ENCODE data around the gene PIGT.
"Not testable (repeated sequence)": the region's sequence is repeated elsewhere in the genome, so short reads cannot be mapped to it uniquely, and the experiment has no call there.

The PIGT gene

GRCh38 chr20:45462711-45463509 is 47.0 kb downstream of the PIGT start:
- DNase-seq (ENCODE audit: low spot score), result no peak

- DNase-seq (ENCODE audit: low spot score), result no peak
These were observed 47.8 kb downstream of the PIGT start for GRCh38 chr20:45463709-45464108.

- no peak for DNase-seq (ENCODE audit: low spot score)
These were observed 49.7 kb downstream of the PIGT start for GRCh38 chr20:45465491-45466266.

GRCh38 chr20:45467172-45467571 is 51.2 kb downstream of the PIGT start:
- DNase-seq (ENCODE audit: low spot score), result no peak

GRCh38 chr20:45467861-45468260 is 51.9 kb downstream of the PIGT start:
- DNase-seq (ENCODE audit: low spot score), result no peak

- DNase-seq (ENCODE audit: low spot score), result no peak
These were observed 53.7 kb downstream of the PIGT start, which contains the start of gene WFDC2 for GRCh38 chr20:45469336-45470261. Gene WFDC2 (plus strand): TSS chr20:45469753. CDS start chr20:45469782, 29 bp downstream.

- DNase-seq (ENCODE audit: low spot score), result no peak
These were observed 54.5 kb downstream of the PIGT start for GRCh38 chr20:45470262-45470931.

- DNase-seq (ENCODE audit: low spot score), result no peak
These were observed 55.0 kb downstream of the PIGT start for GRCh38 chr20:45470937-45471336.

- not testable (repeated sequence) for DNase-seq (ENCODE audit: low spot score)
These were observed 56.3 kb downstream of the PIGT start for GRCh38 chr20:45472286-45472685.

All from CD4-positive, alpha-beta T cell treated with Interleukin-15 for 4 hours (primary cell).